BJ (cell line): ENCODE results near the gene ITGAL. TPM values are rescaled to one million over a fixed set of nuclear protein-coding genes. Genes with fewer than 3 reads are reported as not detected.

Experiments used
- CTCF ChIA-PET: fragments of 350-600 bp; formaldehyde crosslinking; extraction: SDS; loops from one replicate; lab custom pipeline; 2021; ENCODE audit warnings: antibody characterized with exemption, inconsistent platforms; lab: Yijun Ruan, JAX
- POLR2A ChIA-PET: fragments of 300-600 bp; sonication (Branson Sonifier 250); formaldehyde crosslinking; extraction: SDS; loops from one replicate; lab custom pipeline; 2021; ENCODE audit warnings: antibody characterized with exemption; lab: Charles Lee
- DNase-seq: peaks from one replicate; pipeline ENCODE4 v3.0.0-alpha.2; 2011; ENCODE audit warnings: low read depth
- H3K27me3 ChIP-seq: 2 replicates; pipeline ENCODE4 v1.6.0; 2011; ENCODE audit warnings: low read length; ENCODE audit not compliant: control insufficient read depth, insufficient read depth
- H3K36me3 ChIP-seq: 2 replicates; pipeline ENCODE4 v1.5.1; 2011; ENCODE audit warnings: low read length; ENCODE audit not compliant: control insufficient read depth, insufficient read depth
- H3K4me3 ChIP-seq: 2 replicates; pipeline ENCODE4 v1.5.1; 2011; ENCODE audit warnings: low read depth, mild to moderate bottlenecking, control low read depth, low read length
- polyA plus RNA-seq: library from polyadenylated mRNA; depleted of rRNA; stranded (reverse); fragments of >200 nt; gene quantifications from 2 replicates; pipeline ENCODE4 v1.2.3, GENCODE V29; 2011; rRNA removed
- small RNA-seq: library from RNA; depleted of rRNA; stranded (forward); fragments of <200 nt; gene quantifications from one replicate; pipeline ENCODE3, GENCODE V24; 2012; ENCODE audit warnings: low replicate concordance, low read depth; ENCODE audit not compliant: insufficient read length
- TF ChIP-seq, protein P1 (sequence below): IDR thresholded peaks from 2 replicates; pipeline ENCODE4 v1.5.1; 2011; ENCODE audit warnings: low read depth, mild to moderate bottlenecking, control low read depth, inconsistent platforms, low read length, moderate library complexity; ENCODE audit not compliant: insufficient read depth

ITGAL gene
- polyA plus RNA-seq, 1 experiment, result 0.06 TPM

DNA sequence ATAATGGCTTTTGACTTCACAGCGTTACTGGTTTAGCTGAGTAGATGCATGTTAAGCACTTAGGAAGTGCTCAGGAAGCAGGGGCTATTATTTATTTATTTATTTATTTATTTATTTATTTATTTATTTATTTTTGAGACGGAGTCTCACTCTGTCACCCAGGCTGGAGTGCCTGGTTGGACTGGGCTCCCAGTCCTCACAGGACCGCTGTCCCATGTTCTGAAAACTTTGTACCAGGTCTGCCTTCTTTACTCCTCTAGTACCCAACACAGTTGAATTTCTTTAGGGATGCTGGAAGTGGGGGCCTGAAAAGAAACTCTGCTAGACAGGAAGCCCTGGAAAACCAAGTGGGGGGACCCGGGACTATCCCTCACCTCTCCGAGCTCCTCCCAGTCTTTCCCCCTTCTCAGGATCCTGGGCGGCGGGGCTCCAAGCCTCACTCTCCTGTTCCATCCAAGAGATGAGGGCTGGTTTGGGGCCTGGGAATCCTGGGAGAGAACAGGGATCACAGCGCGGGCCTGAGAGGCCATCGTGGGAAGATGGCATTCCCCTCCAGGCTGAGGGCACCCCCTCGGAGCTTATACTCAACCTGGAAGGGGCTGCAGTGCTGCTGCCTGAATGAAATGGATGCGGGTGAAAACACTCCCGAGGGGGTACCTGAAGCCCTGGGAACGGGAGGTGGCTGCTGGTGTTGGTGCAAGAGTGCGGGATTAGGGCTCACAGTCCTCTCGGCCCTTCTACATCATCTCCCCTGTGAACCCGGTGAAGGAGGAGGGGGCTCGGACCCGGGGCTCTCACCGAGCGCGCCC, 98.3 kb downstream of the ITGAL start:
- Histone ChIP-seq H3K36me3 (no peaks in the 10 kb centered on the region; the same call in 1 of the 2 replicates), H3K27me3 (no peaks in the 10 kb centered on the region), H3K4me3 (peak overlapping the region; percentile 51)
- TF ChIP-seq, protein P1, sequence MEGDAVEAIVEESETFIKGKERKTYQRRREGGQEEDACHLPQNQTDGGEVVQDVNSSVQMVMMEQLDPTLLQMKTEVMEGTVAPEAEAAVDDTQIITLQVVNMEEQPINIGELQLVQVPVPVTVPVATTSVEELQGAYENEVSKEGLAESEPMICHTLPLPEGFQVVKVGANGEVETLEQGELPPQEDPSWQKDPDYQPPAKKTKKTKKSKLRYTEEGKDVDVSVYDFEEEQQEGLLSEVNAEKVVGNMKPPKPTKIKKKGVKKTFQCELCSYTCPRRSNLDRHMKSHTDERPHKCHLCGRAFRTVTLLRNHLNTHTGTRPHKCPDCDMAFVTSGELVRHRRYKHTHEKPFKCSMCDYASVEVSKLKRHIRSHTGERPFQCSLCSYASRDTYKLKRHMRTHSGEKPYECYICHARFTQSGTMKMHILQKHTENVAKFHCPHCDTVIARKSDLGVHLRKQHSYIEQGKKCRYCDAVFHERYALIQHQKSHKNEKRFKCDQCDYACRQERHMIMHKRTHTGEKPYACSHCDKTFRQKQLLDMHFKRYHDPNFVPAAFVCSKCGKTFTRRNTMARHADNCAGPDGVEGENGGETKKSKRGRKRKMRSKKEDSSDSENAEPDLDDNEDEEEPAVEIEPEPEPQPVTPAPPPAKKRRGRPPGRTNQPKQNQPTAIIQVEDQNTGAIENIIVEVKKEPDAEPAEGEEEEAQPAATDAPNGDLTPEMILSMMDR, result no peak
- POLR2A ChIA-PET, result interaction anchor here (0.5 kb wide), 1 partner anchor 24 kb away, joined by 3 read pairs; no protein-coding TSS in a partner anchor
- CTCF ChIA-PET, result interaction anchor here (1.2 kb wide), 2 partner anchors 14 to 58 kb away, joined by 3 to 4 read pairs; no protein-coding TSS in a partner anchor
- no peak for DNase-seq

DNA sequence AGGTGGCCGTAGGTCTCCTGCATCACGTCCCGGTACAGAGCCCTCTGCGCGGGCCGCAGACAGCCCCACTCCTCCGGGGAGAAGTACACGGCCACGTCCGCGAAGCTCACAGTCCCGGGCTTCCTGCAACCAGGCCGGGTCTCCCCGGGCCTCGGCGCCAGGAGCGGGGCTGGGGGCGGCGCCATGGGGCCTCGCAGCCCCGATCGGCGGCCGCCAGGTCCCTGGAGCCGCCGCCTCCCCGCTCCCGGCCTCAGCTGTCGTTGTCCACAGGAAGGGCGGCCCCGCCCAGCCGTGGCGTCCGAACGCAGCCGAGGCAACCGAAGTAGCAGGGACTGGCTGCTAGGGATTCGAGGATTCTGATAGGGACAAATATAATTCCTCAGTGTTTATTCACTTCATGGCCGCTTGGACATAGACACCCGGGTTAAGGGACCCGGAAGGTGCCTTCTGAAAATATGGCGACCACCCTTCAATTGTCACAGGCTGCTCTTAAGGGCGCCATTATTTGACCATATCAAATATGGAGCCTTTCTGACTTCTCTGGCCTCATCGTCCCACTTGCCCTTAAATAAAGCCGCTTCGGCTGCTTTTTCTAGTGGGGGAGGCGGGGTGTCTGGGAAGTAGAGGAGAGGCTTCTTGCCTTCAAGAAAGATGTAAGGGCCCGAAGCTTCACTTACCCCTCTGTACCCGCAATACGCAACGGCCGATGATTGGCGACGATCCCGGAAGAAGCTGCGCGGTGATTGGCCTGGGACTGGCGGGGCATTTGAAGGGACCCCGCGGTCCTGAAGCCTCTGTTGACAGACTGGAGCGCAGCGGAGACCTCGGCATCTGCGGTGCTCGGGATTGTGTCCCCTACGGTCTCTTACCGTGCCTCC, 99.1 kb downstream of the ITGAL start, which contains the start of gene ZNF688:
TSS of gene ZNF688 (minus strand) at position 270 of the 878 bp plus-strand sequence. CDS start at position 185, 85 bp downstream.
- ChIA-PET POLR2A (interaction anchor here (0.5 kb wide), 1 partner anchor 25 kb away, joined by 3 read pairs; no protein-coding TSS in a partner anchor), CTCF (interaction anchor here (0.7 to 1.5 kb wide), 9 partner anchors 10 to 142 kb away, joined by 3 to 7 read pairs (median 4); partner anchors contain the start of genes DCTPP1 and ZNF764)
- Histone ChIP-seq H3K4me3 (peak within 1 kb of the TSS; percentile 51), H3K36me3 (no peaks in the 10 kb centered on the region), H3K27me3 (no peaks in the 10 kb centered on the region)
- TF ChIP-seq, protein P1, result no peak
- DNase-seq, result peak; percentile 96

Small RNA genes within 50 kb of the gene (small RNA-seq; reads per million reads assigned to genes)
- gene MIR4518 (not detected), gene RF00019 (not detected), gene RNU7-61P (not detected)

Other genes with a start within 250 kb of the ITGAL start
- gene NPIPB13, start 224.3 kb upstream of the ITGAL start, polyA plus RNA-seq, result 0.92 and 0.93 TPM in 2 replicates
- gene CD2BP2, start 117.4 kb upstream of the ITGAL start, polyA plus RNA-seq, result 48.2 and 50.3 TPM in 2 replicates
- gene TBC1D10B, start 102.2 kb upstream of the ITGAL start, polyA plus RNA-seq, result 11.3 and 16.5 TPM in 2 replicates
- 0.59 and 0.69 TPM in 2 replicates for gene MYL11, start 97.9 kb upstream of the ITGAL start, polyA plus RNA-seq
- 0.17 and 0.22 TPM in 2 replicates for gene SEPTIN1, start 90.2 kb upstream of the ITGAL start, polyA plus RNA-seq
- 2.8 and 4.6 TPM in 2 replicates for gene ZNF48, start 77.3 kb upstream of the ITGAL start, polyA plus RNA-seq
- gene ZNF771, start 65.1 kb upstream of the ITGAL start, polyA plus RNA-seq, result 6.8 and 7.9 TPM in 2 replicates
- 27.5 and 33.9 TPM in 2 replicates for gene DCTPP1, start 42.7 kb upstream of the ITGAL start, polyA plus RNA-seq
- 44.4 and 50.3 TPM in 2 replicates for gene SEPHS2, start 26.9 kb upstream of the ITGAL start, polyA plus RNA-seq
- gene ZNF768, start 53.8 kb downstream of the ITGAL start, polyA plus RNA-seq, result 14.0 and 17.2 TPM in 2 replicates
- gene ZNF747, start 62.1 kb downstream of the ITGAL start, polyA plus RNA-seq, result 5.5 and 6.4 TPM in 2 replicates
- 2.3 and 2.6 TPM in 2 replicates for gene ZNF764, start 85.6 kb downstream of the ITGAL start, polyA plus RNA-seq
- 6.3 and 8.8 TPM in 2 replicates for gene ZNF688, start 99.0 kb downstream of the ITGAL start, polyA plus RNA-seq
- gene ZNF785, start 113.0 kb downstream of the ITGAL start, polyA plus RNA-seq, result 6.6 TPM in 2 replicates
- gene ZNF689, start 137.6 kb downstream of the ITGAL start, polyA plus RNA-seq, result 3.6 and 4.1 TPM in 2 replicates
- gene PRR14, start 178.2 kb downstream of the ITGAL start, polyA plus RNA-seq, result 5.2 TPM in 2 replicates
- 7.8 and 9.4 TPM in 2 replicates for gene FBRS, start 185.7 kb downstream of the ITGAL start, polyA plus RNA-seq
- 3.2 and 4.4 TPM in 2 replicates for gene SRCAP, start 226.4 kb downstream of the ITGAL start, polyA plus RNA-seq